Measurements from ENCODE around the gene GMNC.

Gene GMNC

DNA sequence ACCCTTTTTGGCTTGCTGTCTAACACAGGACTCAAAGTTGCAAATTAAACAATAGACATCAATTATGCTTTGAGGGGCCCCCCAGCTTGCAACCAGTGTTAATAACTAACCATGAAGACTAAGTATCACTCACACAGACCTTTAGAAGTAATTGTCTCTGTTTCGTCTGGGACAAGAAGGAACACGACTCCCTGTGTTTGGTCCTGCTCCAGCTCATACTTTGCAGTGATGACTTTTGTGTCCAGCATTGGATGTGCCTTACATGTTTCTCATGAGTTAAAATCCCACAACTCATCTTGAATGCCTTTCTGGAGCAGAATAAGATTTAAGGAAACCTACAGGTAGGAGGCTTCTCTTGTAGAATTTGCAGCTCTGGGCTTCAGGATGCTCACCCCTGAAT is 53.1 kb downstream of the GMNC start:
- Mint-ChIP-seq H3K4me3 (no peak overlapping the region), H3K27ac (no peak overlapping the region), H3K4me1 (no peaks in the 10 kb centered on the region), H3K36me3 (no peaks in the 10 kb centered on the region), H3K9me3 (no peaks in the 10 kb centered on the region), H3K27me3 (no peaks in the 10 kb centered on the region)

- H3K4me3 Mint-ChIP-seq: no peak overlapping the region
- no peaks in the 10 kb centered on the region for H3K9me3 Mint-ChIP-seq
- H3K4me1 Mint-ChIP-seq: no peaks in the 10 kb centered on the region
- no peak overlapping the region for H3K27ac Mint-ChIP-seq
- H3K36me3 Mint-ChIP-seq: no peaks in the 10 kb centered on the region
- no peaks in the 10 kb centered on the region for H3K27me3 Mint-ChIP-seq
Observed at GRCh38 chr3:190807719-190808375, 54.6 kb downstream of the GMNC start.

Measured in activated naive CD4-positive, alpha-beta T cell treated with anti-CD3 and anti-CD28 coated beads, Interleukin-2, amount 50 U/mL, for 24 hours (primary cell).